Measurements from ENCODE around the gene COL27A1. TPM values are rescaled to one million over a fixed set of nuclear protein-coding genes. Genes with fewer than 3 reads are reported as not detected.

COL27A1 gene
- total and polyA plus RNA-seq, 2 experiments from 2014 or later, result 10.5 to 18.0 TPM

- Histone ChIP-seq H3K4me1 (ENCODE audit: insufficient read depth) (no peaks in the 10 kb centered on the region), H3K4me3 (no peak overlapping the region), H4K20me1 (replicated peaks; ENCODE audit: insufficient read depth) (no peaks in the 10 kb centered on the region), H3K27ac (ENCODE audit: low read depth) (no peak overlapping the region), H3K36me3 (ENCODE audit: insufficient read depth) (no peaks in the 10 kb centered on the region; the same call in 1 of the 2 replicates), H3F3A (replicated peaks; ENCODE audit: low read depth) (no peaks in the 10 kb centered on the region), H3K4me2 (no peak overlapping the region), H2AFZ (no peak overlapping the region), H3K79me2 (replicated peaks; ENCODE audit: insufficient read depth) (no peaks in the 10 kb centered on the region), H3K27me3 (ENCODE audit: insufficient read depth) (no peaks in the 10 kb centered on the region), H3K9me2 (ENCODE audit: insufficient read depth) (no peaks in the 10 kb centered on the region)
- Mint-ChIP-seq H3K4me3 (no peak overlapping the region), H3K4me1 (peaks cover 7% of the 10 kb centered on the region; the same call in 1 of the 3 replicates), H3K27me3 (ENCODE audit: insufficient read depth, low read depth, poor library complexity) (peaks cover 8% of the 10 kb centered on the region), H3K36me3 (ENCODE audit: low read depth) (peaks cover 3% of the 10 kb centered on the region; the same call in 1 of the 3 replicates), H3K9me3 (no peaks in the 10 kb centered on the region), H3K27ac (no peak overlapping the region)
- ATAC-seq, result no peak
- TF ChIP-seq ZNF331 (CRISPR knock-in tag; IDR thresholded peaks at IDR 0.05; ENCODE audit: low read depth) (no peak), NANOG (IDR thresholded peaks at IDR 0.05; ENCODE audit: borderline replicate concordance) (no peak), ZNF114 (CRISPR knock-in tag; IDR thresholded peaks at IDR 0.05) (no peak), EZH2 (IDR thresholded peaks at IDR 0.05; ENCODE audit: low read depth, unreplicated experiment) (no peak), ZNF462 (CRISPR knock-in tag; IDR thresholded peaks at IDR 0.05) (no peak), CREB1 (CRISPR knock-in tag; IDR thresholded peaks at IDR 0.05; ENCODE audit: low read depth) (no peak), POLR2AphosphoS5 (IDR thresholded peaks at IDR 0.05; ENCODE audit: low read depth) (no peak)
- TF ChIP-seq, protein P1, sequence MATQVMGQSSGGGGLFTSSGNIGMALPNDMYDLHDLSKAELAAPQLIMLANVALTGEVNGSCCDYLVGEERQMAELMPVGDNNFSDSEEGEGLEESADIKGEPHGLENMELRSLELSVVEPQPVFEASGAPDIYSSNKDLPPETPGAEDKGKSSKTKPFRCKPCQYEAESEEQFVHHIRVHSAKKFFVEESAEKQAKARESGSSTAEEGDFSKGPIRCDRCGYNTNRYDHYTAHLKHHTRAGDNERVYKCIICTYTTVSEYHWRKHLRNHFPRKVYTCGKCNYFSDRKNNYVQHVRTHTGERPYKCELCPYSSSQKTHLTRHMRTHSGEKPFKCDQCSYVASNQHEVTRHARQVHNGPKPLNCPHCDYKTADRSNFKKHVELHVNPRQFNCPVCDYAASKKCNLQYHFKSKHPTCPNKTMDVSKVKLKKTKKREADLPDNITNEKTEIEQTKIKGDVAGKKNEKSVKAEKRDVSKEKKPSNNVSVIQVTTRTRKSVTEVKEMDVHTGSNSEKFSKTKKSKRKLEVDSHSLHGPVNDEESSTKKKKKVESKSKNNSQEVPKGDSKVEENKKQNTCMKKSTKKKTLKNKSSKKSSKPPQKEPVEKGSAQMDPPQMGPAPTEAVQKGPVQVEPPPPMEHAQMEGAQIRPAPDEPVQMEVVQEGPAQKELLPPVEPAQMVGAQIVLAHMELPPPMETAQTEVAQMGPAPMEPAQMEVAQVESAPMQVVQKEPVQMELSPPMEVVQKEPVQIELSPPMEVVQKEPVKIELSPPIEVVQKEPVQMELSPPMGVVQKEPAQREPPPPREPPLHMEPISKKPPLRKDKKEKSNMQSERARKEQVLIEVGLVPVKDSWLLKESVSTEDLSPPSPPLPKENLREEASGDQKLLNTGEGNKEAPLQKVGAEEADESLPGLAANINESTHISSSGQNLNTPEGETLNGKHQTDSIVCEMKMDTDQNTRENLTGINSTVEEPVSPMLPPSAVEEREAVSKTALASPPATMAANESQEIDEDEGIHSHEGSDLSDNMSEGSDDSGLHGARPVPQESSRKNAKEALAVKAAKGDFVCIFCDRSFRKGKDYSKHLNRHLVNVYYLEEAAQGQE (IDR thresholded peaks at IDR 0.05; ENCODE audit: unreplicated experiment), result no peak
- DNase-seq (ENCODE audit: low spot score), result no peak
Observed at GRCh38 chr9:114178756-114179450, 23.6 kb downstream of the COL27A1 start.

Data from GM23338 (cell line).